ENCODE measurements around the gene NSL1. TPM values are rescaled to one million over a fixed set of nuclear protein-coding genes. Genes with fewer than 3 reads are reported as not detected.

Gene NSL1
- total RNA-seq, 1 donor from 2014 or later, result 12.9 TPM

DNA sequence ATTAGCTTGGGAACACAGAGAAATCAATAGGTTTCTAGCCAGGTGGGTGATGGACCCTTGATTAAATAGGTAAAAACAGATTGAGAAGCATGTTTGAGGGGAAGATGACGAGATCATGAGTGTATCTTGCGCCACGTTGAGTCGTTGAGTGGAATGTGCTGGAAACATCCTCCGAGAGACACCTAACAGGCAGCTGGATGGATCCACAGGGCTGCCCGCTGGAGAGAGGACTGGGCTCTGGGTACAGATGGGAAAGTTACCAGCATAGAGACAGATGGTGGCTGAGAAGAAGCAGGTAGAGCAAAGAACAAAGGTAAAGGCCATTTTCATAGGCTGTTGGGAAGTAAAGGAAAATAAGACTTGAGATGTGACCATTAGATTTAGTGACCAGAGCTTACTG is 107.5 kb downstream of the NSL1 start:
- ATAC-seq, result no peak

DNA sequence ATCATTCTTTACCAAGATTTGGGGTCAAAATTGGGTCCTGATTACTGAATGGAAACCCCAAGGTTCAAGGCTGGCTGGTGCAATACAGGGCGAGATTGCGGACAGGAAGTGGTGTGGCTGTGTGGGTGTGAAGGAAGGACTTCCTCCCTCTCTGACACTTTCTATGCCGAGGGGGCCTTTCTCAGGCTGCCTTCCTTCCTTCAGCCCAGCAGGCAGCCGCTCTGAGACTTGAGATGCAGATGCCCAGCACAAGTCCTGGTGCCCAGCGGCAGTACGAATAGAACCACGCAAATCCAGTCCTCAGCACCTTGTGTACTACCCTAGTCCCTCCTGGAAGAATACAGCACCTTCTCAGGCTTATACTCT is 108.2 kb downstream of the NSL1 start:
- ATAC-seq, result peak; percentile 41

DNA sequence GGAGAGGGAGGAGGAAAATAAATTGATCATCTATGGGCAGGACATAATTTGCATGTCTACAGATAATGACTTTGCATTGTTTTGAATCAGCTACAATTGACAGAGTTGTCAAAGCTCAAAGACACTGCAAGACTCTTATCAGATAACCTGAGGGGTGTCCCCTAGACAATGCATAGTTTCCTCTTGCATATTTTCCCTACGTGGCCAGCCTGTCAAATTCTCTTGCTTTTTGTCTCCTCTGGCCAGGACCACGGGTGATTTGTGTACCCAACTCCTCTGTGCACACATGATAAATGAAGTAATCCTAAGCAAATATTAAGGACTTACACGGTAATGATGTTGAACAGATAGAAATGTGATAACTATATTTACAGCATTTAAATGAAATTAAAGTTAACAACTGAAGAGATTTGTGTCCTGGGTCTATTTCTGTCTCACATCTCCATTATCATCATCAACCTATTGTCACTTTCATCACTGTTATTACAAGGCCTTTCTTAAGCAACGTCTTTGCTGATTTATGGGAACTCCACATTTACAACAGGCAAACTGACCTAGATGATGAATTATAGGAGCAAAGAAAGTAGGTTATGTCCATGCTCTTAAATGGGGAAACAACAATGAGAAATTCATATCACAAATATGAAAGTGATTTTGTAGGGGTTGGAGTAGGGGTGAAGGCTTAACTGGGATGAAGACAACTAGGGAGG is 110.7 kb downstream of the NSL1 start:
- no peak for ATAC-seq

DNA sequence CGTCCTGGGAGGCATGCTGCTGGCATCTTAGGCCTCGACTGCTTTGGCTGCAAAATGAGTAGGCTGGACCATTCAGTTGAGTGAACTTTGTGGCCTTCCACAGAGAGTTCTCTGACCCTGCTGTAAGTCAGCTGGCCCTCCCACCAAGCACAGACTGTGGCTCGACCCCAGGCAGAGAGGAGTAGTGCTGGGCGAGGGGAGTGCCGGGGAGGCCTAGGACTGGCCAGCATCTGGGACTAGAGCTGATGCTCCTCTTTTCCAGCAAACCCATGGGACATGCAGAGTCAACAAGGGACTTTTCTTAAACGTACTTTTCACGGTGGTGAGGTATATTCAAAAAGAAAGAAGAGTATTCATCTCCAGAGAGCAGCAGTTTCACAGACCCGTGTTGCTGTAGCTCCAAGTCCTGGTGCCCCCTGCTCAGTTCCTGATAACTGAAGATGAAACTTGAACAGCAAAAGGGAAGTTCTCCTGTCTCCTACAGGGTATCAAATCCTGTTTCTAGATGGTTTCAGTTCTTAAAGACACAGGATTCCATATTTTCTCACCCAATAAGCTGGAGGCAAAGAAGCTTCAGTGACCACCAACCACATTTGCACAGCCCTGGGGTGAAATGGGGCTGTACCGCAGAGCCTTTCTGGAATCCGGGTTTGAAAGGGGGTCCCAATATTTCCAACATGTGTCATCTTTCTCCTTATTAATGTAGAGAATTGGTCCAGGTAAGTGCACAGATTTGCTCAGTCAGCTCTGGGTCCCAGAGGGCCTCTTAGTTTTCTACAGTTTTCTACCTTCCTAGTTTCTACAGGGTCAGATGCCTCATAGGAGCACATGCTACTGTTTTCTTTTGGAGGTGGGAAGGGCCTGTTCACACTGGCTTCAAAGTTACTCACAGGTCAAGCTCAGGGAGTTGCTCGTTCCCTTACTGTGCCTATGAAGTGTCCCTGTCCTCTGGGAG is 112.8 kb downstream of the NSL1 start:
- ATAC-seq, result no peak

DNA sequence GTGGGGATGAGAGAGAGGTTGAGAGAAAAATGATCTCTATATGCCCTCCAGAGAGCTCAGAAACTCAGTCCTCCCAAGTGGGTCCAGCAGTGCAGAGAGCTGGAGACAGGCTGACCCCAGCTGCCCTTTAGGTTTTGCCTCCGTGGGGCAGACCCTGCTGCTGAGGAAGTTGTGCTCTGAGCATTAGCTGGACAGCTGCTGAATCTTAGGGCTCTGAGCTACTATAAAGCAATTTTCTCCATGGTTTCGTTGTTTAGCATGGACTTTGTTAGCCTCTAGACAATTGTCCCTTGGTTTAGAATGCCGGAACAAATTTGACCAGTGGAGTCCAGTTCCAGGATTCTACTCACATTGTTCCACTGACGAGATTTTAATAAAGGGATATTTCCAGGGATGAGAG is 114.0 kb downstream of the NSL1 start:
- ATAC-seq, result no peak

DNA sequence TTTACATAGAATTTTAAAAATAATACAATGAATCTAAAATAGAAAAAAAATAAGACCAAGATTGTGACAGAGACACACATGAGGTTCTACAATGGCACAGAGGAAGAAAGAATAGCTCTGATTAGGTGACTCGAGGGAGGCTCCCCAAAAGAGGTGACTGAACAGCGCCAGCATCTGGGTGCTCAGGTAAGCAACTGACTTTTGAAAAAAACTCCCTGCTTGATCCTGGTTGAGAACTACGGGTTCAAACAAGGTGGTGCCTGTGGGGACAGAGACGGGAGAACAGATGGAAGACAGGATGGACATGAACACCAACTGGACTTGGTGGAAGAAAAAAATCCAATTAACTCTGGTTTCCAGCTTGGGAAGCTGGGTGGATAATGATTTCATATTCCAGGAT is 114.4 kb downstream of the NSL1 start:
- no peak for ATAC-seq

Other genes with a start within 250 kb of the NSL1 start
- 2.7 TPM for gene ATF3, start 183.0 kb downstream of the NSL1 start, total RNA-seq
- 0.68 TPM for gene BATF3, start 91.9 kb downstream of the NSL1 start, total RNA-seq
- 8.4 TPM for gene TATDN3, start 117 bp upstream of the NSL1 start, total RNA-seq
- not detected for gene SPATA45, start 55.9 kb upstream of the NSL1 start, total RNA-seq
- gene FLVCR1, start 66.5 kb upstream of the NSL1 start, total RNA-seq, result 5.0 TPM
- gene VASH2, start 158.8 kb upstream of the NSL1 start, total RNA-seq, result 0.36 TPM
- gene ANGEL2, start 224.1 kb upstream of the NSL1 start, total RNA-seq, result 16.0 TPM

Measured in esophagus mucosa (tissue), 1 donor.